HG03469 (cell line): ENCODE results near the gene HOXC11.

ENCODE experiments used
- ATAC-seq: cut with Tn5 transposase; IDR thresholded peaks from one replicate; pipeline ENCODE4 v1.9.1; 2021; ENCODE audit warnings: mild to moderate bottlenecking, moderate library complexity, moderate number of reproducible peaks; ENCODE audit not compliant: unreplicated experiment

HOXC11 gene

DNA sequence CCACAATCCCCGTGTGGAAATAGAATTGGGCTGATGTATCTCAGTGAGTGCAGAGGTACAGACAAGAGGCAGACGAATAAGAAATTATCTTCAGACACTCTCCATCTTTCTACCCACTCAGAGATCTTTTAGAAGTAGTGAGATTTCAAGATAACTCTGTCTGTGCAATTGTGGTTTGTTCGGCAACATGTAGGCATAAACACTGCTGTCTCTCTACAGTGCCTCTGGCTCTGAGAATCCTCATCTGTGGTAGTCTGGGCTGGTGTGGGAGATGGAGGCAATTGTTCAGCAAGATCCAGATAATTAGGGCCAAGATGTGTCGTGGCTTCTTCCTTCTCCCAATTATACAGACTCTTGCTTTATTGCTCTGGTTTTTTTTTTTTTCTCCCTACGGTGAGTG, 31.2 kb upstream of the HOXC11 start:
- no peak for ATAC-seq

DNA sequence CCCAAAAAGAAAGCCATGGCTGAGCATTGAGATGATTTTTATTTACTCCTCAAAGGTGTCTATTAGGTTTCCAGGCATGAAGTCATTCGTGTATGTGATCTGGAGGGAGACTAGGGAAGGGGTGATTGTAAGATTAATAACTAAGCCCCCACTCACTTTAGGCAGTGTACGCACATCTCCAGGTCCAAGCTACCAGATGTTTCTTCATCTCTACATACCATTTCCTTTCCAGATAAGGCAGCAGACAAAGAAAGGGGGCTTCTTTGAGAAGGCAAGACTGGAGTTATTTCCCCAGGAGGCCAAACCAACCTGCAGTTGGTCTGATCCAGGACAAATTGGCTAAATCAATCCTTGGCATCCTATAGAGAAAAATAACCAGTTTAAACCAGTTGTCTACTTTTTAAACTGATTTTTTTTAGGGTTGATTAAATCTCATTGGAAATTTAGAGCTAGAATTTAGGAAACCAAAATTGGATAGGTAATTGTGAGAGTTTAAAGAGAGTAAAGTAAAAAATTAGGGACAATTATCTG, 30.4 kb upstream of the HOXC11 start:
- ATAC-seq: no peak

DNA sequence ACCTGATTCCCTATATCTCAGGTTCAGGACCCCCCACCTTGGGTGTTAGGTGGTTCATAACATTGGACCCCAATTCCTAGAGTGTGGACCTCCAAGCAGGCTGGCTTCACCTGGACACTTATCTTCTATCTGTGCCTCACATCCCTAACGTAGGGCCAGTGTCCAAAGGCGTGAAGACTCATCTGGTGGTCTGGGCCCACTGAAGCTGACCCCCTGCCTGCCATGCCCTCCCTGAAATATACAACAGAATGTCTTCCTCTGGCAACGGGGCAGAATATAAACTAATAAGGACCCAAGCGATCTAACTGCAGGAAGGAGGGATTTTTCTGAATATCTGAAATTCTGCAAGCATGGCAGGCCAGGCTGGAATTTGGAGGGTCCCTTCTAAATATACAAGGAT, 28.7 kb upstream of the HOXC11 start:
- no peak for ATAC-seq

DNA sequence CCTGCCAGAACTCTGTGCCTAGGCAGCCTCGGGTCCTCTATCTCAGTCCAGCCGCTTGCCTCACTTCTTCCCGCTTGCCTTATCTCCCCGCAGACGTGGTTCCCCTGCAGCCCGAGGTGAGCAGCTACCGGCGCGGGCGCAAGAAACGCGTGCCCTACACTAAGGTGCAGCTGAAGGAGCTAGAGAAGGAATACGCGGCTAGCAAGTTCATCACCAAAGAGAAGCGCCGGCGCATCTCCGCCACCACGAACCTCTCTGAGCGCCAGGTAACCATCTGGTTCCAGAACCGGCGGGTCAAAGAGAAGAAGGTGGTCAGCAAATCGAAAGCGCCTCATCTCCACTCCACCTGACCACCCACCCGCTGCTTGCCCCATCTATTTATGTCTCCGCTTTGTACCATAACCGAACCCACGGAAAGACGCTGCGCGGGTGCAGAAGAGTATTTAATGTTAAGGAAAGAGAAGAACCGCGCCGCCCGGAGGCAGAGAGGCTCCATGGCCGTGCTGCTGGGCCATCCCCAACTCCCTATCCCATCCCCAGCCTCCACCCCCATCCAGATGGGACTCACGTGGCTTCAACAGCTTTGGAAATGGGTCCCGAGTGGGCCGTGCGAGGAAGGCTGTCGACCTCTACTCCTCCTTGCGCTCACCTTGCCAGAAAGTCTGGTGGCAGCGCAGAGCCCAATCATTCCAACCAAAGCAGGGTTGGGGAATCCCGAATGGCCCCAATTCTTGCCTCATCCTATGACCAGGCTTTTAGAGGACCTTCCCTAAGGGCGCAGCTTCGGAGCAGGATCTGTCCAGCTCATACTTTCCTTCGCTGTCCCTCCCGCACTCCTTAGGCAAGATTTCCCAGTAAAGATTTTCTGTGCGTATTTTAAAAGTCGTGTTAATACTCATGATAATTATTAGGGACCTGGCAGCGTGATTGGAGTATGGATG, 27.7 kb upstream of the HOXC11 start:
- ATAC-seq: no peak

DNA sequence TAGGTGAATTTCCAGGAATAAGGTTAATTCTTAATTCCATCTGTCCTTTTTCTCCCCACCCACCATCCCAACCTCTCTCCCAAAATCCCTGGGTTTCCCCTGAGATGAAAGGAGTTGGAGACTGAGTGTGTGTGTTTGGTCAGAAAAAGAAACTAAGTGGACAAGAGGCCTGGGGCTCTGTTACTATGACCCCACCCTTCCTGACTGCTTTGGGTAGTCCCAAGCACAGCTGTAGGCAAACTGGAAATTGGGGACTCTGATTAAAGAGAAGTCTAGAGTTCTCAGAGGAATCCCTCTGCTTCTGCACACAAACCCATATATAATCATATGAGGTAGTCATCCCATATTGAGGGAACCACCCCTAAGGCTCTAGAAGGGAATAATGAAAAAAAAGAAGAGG, 25.2 kb upstream of the HOXC11 start:
- ATAC-seq: no peak

DNA sequence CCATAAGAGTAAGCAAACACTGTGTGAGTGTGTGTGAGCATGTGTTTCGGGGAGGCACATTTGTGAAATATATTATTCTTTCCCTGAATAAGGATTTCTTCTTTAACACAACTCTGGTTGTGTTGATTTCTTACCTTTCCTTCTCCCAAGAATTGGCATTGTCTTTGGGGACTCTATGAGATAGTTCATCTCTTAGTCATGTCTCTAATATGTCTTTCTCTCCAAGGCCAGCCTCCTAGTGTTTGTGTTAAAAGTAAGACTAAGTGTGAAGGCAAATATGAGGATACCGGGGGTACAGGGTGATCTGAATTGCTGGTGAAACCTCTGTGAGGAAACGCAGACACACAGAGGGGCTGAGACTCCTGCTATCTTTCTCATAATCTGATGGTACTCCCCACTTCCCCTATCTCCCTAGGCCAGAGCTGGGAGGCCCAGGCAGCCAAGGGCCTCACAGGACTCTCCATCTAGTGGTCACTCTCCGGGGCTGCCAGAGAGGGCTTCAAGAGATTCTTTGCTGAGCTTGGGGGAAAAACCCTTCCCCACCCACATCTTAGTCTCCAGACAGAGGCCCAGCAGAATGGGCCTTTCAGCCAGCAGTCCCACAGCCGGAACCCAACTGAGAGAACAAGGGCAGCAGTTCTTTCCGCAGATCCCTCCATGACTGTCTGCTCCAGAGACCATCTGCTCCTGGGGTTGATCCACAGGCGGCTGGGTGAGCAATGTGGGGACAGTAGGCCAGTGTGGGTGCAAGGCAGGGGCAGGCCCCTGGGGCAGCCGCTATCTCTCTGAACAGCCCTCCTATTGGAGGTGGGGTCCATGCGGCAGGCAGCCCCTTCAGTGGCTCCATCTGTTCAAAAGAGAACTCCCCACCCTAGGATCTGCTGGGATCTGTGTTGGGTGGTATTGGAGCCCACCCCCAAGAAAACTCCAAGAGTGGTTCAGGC, 24.0 kb upstream of the HOXC11 start:
- no peak for ATAC-seq

DNA sequence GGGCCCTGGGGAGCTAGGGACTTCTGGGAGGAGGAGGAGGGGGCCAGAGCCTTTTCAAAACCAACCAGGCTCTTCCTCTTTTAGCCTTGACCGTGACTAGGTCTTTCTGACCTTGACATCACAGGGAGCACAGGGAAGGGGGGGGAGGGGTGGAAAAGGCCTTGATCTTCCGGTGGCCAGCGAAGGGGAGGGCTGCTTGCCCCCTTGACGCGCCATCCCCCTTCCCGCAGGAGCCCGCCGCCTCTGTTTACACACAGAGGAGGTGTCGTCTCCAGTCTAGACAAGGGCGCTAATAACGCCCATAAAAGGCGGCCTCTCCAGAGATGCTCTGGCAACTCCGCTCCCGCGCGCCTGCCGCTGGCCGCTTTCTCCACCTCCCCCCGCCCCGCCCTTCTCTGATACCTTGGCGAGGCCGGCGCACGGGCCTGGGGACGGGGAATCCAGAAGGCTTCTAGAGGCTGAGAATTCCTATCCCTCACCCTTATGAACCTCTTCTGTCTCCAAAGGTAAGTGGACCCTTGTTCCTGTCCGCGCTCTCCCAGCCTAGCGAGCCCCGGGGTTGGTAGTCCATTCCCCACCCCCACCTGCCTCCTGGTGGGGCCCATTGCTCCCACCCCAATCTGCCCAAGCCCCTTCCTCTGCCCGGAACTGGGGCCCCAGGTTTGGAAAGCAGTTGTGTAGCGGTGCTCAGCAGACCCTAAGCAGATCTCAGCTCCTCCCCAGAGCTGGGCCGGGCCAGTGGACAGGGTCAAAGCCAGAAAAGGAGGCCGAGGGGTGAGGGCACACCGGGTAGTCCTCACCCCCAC, 23.1 kb upstream of the HOXC11 start:
- no peak for ATAC-seq

DNA sequence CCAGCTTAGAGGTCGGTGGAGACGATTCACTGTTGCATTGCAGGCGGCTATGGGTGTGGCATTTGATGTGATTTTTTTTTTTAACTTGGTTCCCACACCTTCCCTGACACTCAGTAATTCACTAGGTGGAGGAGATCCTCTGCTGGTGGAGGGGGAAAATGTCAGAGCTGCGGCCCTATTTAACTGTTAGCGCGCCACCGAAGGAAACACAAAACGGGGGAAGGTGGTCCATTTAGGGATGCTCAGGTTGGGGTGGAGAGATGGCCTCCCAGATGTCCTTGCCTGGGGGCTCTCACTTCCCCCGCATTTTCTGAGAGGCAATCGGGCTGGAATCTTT, 22.5 kb upstream of the HOXC11 start:
- ATAC-seq: no peak

DNA sequence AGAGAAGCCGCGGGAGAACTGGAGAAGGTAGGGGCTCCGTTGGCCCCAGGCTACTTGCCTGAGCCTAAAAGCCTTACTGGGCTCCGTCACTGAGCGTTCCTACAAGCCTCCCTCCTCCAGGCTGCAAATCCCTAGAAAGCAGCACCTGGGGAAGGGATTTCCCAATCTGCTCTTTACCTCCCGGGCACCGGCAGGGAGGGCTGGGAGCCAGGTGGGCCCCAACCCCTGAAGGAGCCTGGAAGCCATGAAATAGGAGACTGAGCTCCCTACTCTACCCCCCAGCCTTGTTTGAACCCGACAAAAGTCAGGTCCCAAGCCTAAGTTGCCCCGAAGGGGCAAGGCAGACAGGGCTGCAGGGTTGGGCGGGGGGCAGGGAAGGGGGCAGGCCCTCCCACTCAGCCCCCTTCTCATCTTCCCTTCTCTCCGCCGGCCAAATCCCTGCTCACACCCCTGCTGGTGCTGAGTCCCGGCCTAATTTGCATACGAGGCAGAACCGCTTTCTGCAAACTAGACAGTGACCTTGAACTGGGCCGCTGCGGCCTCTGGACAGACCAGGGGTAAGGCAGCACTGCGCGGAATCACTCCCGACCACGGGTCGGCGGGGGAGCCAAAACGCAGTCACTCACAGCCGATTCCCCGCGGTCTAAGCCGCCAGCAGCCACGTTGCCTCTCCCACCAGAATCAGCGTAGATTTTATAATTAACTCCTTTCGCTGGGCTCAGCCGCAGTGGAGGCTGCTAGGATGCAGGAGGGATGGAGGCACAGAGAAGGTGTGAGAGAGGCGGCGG, 21.9 kb upstream of the HOXC11 start:
- no peak for ATAC-seq

DNA sequence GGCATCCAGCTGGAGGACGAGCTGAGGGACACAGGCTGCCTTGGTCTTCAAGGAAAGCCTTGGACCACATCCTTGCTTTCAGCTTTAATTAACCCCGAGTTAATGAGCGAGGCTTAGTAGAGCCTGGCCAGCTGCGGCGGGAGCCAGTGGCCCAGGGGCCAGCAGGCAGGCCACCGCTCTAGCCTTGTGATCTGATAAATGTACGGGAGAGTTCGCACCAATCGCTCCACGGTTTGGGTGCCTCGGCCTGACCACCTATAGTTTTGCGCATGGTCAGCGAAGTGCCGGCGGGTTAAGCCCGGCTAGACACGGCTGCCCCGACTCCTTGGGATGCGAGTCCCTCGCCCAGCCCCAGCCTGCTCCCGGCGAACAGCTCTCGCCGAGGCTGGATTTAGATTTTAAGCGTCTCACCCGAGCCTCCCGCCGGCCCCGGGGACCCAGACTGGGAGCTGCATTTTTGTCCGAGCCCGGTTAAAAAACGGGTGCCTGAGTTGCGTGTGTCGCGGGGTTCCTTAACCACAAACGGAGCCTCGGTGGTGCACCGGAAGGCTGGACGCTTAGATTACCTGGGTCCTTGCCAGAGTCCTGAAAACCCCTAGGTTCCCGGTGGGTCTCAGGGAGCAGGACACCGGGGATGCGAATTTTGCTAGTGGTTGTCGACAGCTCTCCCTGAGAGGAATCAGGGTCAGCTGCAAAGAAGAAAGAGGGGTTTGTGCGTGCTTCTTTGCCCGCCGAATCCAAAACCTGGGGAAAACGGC, 21.2 kb upstream of the HOXC11 start:
- no peak for ATAC-seq

DNA sequence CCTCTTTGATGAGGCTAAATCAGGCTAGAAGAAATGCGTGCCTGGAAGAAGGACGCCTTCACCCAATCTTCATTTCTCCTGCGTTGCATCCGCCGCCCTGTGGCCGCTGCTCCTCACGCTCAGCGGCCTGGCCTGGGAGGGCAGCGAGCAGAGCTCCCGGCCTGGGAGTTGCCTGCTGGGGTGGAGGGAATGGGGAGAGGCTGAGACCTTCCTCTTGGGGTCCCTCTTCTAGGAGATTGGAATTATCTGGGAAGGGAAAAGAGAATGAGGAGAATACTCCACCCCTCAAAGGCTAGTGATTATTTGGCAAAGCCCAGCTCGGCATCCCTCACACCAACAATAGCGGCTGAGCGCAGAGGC, 20.6 kb upstream of the HOXC11 start:
- no peak for ATAC-seq

DNA sequence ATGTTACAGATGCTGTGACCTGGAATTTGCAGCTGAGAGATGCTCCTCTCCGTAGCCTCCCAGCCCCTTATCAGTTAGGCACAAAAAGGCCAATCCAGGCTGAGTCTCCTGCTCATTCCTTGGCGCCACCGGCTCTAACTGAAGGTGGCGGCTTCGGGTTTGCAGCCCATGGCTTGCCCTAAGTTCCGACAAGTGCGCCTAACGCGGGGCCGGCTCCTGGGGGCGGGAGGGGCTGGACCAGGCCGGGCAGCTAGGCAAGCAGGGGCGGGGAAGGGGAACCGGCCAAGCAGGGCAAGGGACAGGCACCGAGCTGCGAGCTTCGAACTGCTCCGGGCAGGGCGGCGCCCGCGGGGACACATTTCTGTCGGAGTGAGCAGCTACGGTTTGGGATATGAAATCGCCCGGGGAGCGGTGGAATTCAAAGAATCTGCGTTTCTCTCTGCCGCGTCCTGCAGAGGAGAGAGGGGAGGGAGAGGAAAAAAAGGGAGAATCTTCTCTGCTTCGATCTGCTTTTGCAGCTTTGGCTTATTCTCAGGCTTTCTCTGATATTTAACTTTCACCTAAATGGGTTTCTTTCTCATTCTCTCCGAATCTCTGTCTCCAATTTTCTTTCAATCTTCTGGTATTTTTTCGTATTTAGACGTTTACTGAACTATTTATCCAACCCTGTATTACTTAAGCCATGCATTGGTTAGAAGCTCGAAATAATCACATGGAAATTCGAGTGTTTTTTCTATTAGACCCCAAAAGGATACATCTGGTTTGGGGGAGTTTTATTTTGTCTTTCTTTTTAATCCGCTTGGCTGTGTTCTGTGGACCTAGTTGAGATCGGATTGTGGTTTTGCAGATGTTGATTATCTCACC, 19.8 kb upstream of the HOXC11 start:
- ATAC-seq: no peak

DNA sequence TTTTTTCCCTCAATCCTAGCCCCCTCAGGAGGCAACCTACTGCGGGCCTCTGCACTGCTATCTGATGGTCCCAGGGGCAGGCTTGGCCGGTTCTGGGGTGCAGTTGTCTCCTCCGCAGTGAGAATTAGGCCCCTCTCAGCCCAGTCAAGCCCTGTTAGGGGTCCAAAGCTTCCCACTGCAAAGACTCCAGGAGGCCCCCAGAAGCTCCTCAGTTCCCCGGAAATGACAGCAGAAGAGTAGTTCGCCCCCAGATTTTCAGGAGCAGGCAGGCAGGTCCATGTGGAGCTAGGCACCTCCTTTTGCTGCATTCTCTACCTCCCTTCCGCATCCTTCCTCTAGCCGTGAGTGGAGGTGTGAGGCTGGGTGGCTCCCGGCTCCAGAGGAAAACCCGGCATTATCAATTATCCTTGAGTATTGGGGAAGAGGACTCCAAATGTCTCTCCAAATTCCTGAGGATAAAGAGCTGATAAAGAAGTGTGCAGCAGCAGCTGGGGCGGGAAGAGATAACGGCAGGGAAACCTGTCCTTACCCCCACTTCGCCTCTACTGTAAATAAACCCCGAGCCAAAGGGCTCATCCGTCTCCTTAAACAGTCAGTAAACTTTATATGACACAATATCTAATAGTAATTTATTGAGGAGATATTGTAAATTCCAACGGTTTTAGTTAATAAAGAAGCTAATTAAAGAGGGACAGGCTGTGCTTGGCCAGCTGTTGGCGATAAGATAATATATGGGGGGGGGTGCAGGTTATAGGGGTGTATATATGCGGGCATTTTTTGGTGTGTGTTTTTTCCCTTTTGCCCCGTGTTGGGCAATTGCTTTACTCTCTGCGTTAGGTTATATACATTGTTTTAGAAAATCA, 18.9 kb upstream of the HOXC11 start:
- no peak for ATAC-seq

DNA sequence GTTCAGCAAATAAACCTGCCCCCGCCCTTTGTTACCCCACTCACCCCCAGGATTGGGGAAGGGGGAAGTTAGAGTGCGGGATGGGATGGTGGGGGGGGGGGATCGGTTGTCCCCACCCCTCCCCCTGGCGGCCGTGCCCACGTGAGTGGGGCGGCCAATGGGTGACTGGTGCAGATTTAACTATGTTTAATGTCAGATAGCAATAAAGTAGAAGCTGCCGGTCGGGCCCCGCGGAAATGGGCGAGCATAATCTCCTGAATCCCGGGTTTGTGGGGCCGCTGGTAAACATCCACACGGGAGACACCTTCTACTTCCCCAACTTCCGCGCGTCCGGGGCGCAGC, 18.3 kb upstream of the HOXC11 start, which contains the start of gene HOXC12:
Gene HOXC12, plus strand, starts transcription at position 210 of the 342 bp plus-strand sequence. Its CDS starts 27 bp downstream, at position 237.
- no peak for ATAC-seq

DNA sequence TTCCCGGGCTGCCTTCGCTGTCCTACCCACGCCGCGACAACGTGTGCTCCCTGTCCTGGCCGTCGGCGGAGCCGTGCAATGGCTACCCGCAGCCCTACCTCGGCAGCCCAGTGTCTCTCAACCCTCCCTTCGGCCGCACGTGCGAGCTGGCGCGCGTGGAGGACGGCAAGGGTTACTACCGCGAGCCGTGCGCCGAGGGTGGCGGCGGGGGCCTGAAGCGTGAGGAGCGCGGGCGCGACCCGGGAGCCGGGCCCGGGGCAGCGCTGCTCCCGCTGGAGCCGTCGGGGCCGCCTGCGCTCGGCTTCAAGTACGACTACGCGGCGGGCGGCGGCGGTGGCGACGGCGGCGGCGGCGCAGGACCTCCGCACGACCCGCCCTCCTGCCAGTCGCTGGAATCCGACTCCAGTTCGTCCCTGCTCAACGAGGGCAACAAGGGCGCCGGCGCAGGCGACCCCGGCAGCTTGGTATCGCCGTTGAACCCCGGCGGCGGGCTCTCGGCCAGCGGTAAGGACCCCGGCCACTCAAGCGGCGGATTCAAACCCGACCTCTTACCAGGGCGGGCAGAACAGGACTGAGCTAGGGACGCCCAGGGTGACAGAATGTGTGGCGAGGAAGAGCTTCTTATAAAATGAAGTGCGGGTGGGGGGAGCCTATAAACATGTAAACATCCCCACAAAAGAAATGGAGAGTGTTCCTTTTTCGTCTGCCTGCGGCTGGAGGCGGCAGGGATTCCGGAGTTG, 17.7 kb upstream of the HOXC11 start:
- ATAC-seq: no peak

DNA sequence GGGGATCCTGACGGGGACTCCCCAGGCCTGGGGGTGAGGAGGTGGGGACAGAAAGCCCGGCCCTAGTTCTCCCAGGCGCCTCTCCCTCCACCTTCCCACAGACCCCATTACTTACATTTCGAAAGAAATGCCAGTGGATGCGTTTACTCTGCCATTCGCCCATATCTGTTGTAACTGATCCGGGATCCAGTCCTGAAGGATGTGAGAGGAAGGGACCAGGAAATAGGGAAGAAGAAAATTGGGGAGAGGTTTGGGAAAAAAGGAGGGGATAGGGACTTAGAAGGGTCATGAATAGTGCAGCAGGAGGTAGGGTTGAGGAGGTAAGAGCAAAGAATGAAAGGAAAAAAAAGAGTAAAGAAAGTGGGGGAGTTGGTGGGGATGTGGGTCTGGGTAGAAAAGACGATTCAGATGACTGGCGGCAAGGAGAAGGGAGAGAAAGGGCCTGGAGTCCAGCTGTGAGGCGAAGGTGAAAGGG, 17.1 kb upstream of the HOXC11 start:
- no peak for ATAC-seq
